WTC11 (cell line): ENCODE results near the gene SH2D3C. TPM values are rescaled to one million over a fixed set of nuclear protein-coding genes. Genes with fewer than 3 reads are reported as not detected.

Experiments used
- ATAC-seq: fragments of 200-7000 bp; cut with Tn5 transposase; 2 replicates; pipeline ENCODE4 v1.10.0; 2021; ENCODE audit warnings: mild to moderate bottlenecking, moderate library complexity
- CTCF ChIA-PET: fragments of 300-600 bp; sonication (Branson Sonifier 250); formaldehyde crosslinking; loops from one replicate; lab custom pipeline; 2021; ENCODE audit warnings: antibody characterized with exemption; lab: Charles Lee
- POLR2A ChIA-PET: fragments of 350-600 bp; sonication (Branson Sonifier 250); formaldehyde crosslinking; loops from one replicate; lab custom pipeline; 2021; ENCODE audit warnings: antibody characterized with exemption; lab: Charles Lee
- DNase-seq: peaks from one replicate; pipeline ENCODE4 v3.0.0; 2021; ENCODE audit warnings: low spot score
- H3K27ac Mint-ChIP-seq: 2 replicates; pipeline ENCODE4 v1.8.0; 2021; ENCODE audit warnings: mixed read lengths
- H3K27me3 Mint-ChIP-seq: 2 replicates; pipeline ENCODE4 v1.8.0; 2021; ENCODE audit warnings: low read depth, mild to moderate bottlenecking, moderate library complexity, mixed read lengths
- H3K36me3 Mint-ChIP-seq: 2 replicates; pipeline ENCODE4 v1.8.0; 2021; ENCODE audit warnings: mixed read lengths
- H3K4me1 Mint-ChIP-seq: 2 replicates; pipeline ENCODE4 v1.8.0; 2022; ENCODE audit warnings: mixed read lengths
- H3K4me3 Mint-ChIP-seq: 2 replicates; pipeline ENCODE4 v1.8.0; 2021; ENCODE audit warnings: mild to moderate bottlenecking, moderate library complexity, mixed read lengths
- H3K9me3 Mint-ChIP-seq: 2 replicates; pipeline ENCODE4 v1.8.0; 2021; ENCODE audit warnings: mixed read lengths
- ATF2 ChIP-seq: sonication (generic); formaldehyde crosslinking; IDR thresholded peaks from 2 replicates; pipeline ENCODE4 v1.8.1; 2022; ENCODE audit warnings: low read depth, missing genetic modification reagents, borderline replicate concordance
- CDX4 ChIP-seq: fragments of 250-450 bp; sonication (Bioruptor Pico); IDR thresholded peaks from 2 replicates; pipeline ENCODE4 v1.9.0; 2021; ENCODE audit warnings: moderate library complexity, mild to moderate bottlenecking, inconsistent platforms, borderline replicate concordance
- CREM ChIP-seq: sonication (generic); formaldehyde crosslinking; IDR thresholded peaks from 2 replicates; pipeline ENCODE4 v1.8.1; 2022; ENCODE audit warnings: mild to moderate bottlenecking, missing genetic modification reagents, moderate library complexity
- E2F4 ChIP-seq: sonication (generic); formaldehyde crosslinking; IDR thresholded peaks from 2 replicates; pipeline ENCODE4 v1.8.1; 2022; ENCODE audit warnings: low read depth, mild to moderate bottlenecking, moderate library complexity, missing genetic modification reagents, borderline replicate concordance
- ESRRA ChIP-seq: sonication (generic); formaldehyde crosslinking; IDR thresholded peaks from 2 replicates; pipeline ENCODE4 v1.8.1; 2022; ENCODE audit warnings: mild to moderate bottlenecking, missing genetic modification reagents, borderline replicate concordance
- ETV6 ChIP-seq: sonication (generic); formaldehyde crosslinking; IDR thresholded peaks from 2 replicates; pipeline ENCODE4 v1.8.1; 2022; ENCODE audit warnings: mild to moderate bottlenecking, missing genetic modification reagents
- FOXP1 ChIP-seq: sonication (generic); formaldehyde crosslinking; IDR thresholded peaks from 2 replicates; pipeline ENCODE4 v1.8.0; 2022; ENCODE audit warnings: missing genetic modification reagents, mild to moderate bottlenecking, moderate library complexity, borderline replicate concordance
- KAT7 ChIP-seq: sonication (generic); formaldehyde crosslinking; IDR thresholded peaks from 2 replicates; pipeline ENCODE4 v1.8.1; 2023; ENCODE audit warnings: missing genetic modification reagents, mild to moderate bottlenecking, borderline replicate concordance
- MYBL2 ChIP-seq: sonication (generic); formaldehyde crosslinking; IDR thresholded peaks from 2 replicates; pipeline ENCODE4 v1.8.1; 2023; ENCODE audit warnings: mild to moderate bottlenecking, moderate library complexity, missing genetic modification reagents
- NR3C1 ChIP-seq: sonication (generic); formaldehyde crosslinking; conservative IDR thresholded peaks from 2 replicates; pipeline ENCODE4 v1.8.1; 2023; ENCODE audit warnings: low read depth, mild to moderate bottlenecking, missing genetic modification reagents
- PRRX2 ChIP-seq: fragments of 250-450 bp; sonication (Bioruptor Pico); IDR thresholded peaks from 2 replicates; pipeline ENCODE4 v1.8.0; 2021; ENCODE audit warnings: mild to moderate bottlenecking
- SMAD3 ChIP-seq: sonication (generic); formaldehyde crosslinking; IDR thresholded peaks from 2 replicates; pipeline ENCODE4 v1.8.0; 2022; ENCODE audit warnings: missing genetic modification reagents, mild to moderate bottlenecking, borderline replicate concordance
- SOX15 ChIP-seq: fragments of 250-450 bp; sonication (Bioruptor Pico); IDR thresholded peaks from 2 replicates; pipeline ENCODE4 v1.9.0; 2021; ENCODE audit warnings: mild to moderate bottlenecking
- SP1 ChIP-seq: sonication (generic); formaldehyde crosslinking; conservative IDR thresholded peaks from 2 replicates; pipeline ENCODE4 v1.8.1; 2022; ENCODE audit warnings: missing genetic modification reagents
- USF2 ChIP-seq: sonication (generic); formaldehyde crosslinking; IDR thresholded peaks from 2 replicates; pipeline ENCODE4 v1.8.1; 2023; ENCODE audit warnings: mild to moderate bottlenecking, missing genetic modification reagents, moderate library complexity
- ZBTB21 ChIP-seq: sonication (generic); formaldehyde crosslinking; IDR thresholded peaks from 2 replicates; pipeline ENCODE4 v1.8.1; 2023; ENCODE audit warnings: mild to moderate bottlenecking, missing genetic modification reagents, borderline replicate concordance
- ZBTB43 ChIP-seq: sonication (generic); formaldehyde crosslinking; IDR thresholded peaks from 2 replicates; pipeline ENCODE4 v1.8.1; 2023; ENCODE audit warnings: mild to moderate bottlenecking, missing genetic modification reagents
- ZNF121 ChIP-seq: sonication (generic); formaldehyde crosslinking; IDR thresholded peaks from 2 replicates; pipeline ENCODE4 v1.8.0; 2023; ENCODE audit warnings: missing genetic modification reagents
- ZNF219 ChIP-seq: sonication (generic); formaldehyde crosslinking; IDR thresholded peaks from 2 replicates; pipeline ENCODE4 v1.8.0; 2023; ENCODE audit warnings: missing genetic modification reagents, mild to moderate bottlenecking, borderline replicate concordance
- ZNF396 ChIP-seq: fragments of 250-450 bp; sonication (Bioruptor Pico); IDR thresholded peaks from 2 replicates; pipeline ENCODE4 v1.8.0; 2021; ENCODE audit warnings: mild to moderate bottlenecking, moderate library complexity, borderline replicate concordance
- ZNF416 ChIP-seq: fragments of 250-450 bp; sonication (Bioruptor Pico); IDR thresholded peaks from 2 replicates; pipeline ENCODE4 v1.9.0; 2021; ENCODE audit warnings: mild to moderate bottlenecking, inconsistent platforms
- ZNF671 ChIP-seq: fragments of 250-450 bp; sonication (Bioruptor Pico); IDR thresholded peaks from 2 replicates; pipeline ENCODE4 v1.8.0; 2021; ENCODE audit warnings: mild to moderate bottlenecking
- total RNA-seq: library from RNA; stranded (reverse); gene quantifications from 3 replicates; pipeline ENCODE4 v1.2.3, GENCODE V29; 2021

The SH2D3C gene
- total RNA-seq, 1 experiment from 2014 or later, result 5.4 TPM

GRCh38 chr9:127753622-127754021 is 24.8 kb downstream of the SH2D3C start:
- Mint-ChIP-seq H3K36me3 (no peaks in the 10 kb centered on the region), H3K4me3 (no peak overlapping the region), H3K4me1 (peaks cover 4% of the 10 kb centered on the region; the same call in 1 of the 2 replicates), H3K9me3 (no peaks in the 10 kb centered on the region), H3K27ac (no peak overlapping the region), H3K27me3 (peaks cover 56% of the 10 kb centered on the region)
- ChIA-PET CTCF (interaction anchor here (1.6 to 3.3 kb wide), 5 partner anchors 9 to 116 kb away, joined by 4 to 34 read pairs (median 10); partner anchors contain the start of gene TOR2A), POLR2A (interaction anchor here (0.5 to 1.1 kb wide), 4 partner anchors 11 to 185 kb away, joined by 3 to 4 read pairs (median 3); partner anchors contain the start of gene CDK9)
- DNase-seq (no peak), ATAC-seq (no peak)
- TF ChIP-seq ZNF416, result no peak
- no peak for TF ChIP-seq SOX15
- no peak for TF ChIP-seq USF2
- TF ChIP-seq ZNF121 (CRISPR knock-in tag), result no peak
- TF ChIP-seq ZNF219 (CRISPR knock-in tag), result no peak
- no peak for TF ChIP-seq ESRRA
- no peak for TF ChIP-seq MYBL2 (CRISPR knock-in tag)
- TF ChIP-seq E2F4 (CRISPR knock-in tag), result no peak
- TF ChIP-seq FOXP1 (CRISPR knock-in tag), result no peak
- no peak for TF ChIP-seq CREM (CRISPR knock-in tag)
- no peak for TF ChIP-seq SMAD3

- Mint-ChIP-seq H3K4me1 (peaks cover 4% of the 10 kb centered on the region; the same call in 1 of the 2 replicates), H3K9me3 (no peaks in the 10 kb centered on the region), H3K36me3 (no peaks in the 10 kb centered on the region)
- no peak for DNase-seq
- ChIA-PET CTCF (interaction anchor here (2.9 kb wide), 1 partner anchor 116 kb away, joined by 10 read pairs; no protein-coding TSS in a partner anchor), POLR2A (interaction anchor here (1.1 kb wide), 1 partner anchor 10 kb away, joined by 3 read pairs; no protein-coding TSS in a partner anchor)
- TF ChIP-seq ZNF396 (CRISPR knock-in tag), result no peak
- no peak for TF ChIP-seq ATF2 (CRISPR knock-in tag)
- no peak for TF ChIP-seq ZNF671 (CRISPR knock-in tag)
- TF ChIP-seq ZBTB21, result no peak
- TF ChIP-seq E2F4 (CRISPR knock-in tag), result no peak
- no peak for TF ChIP-seq NR3C1 (CRISPR knock-in tag)
- TF ChIP-seq CDX4 (CRISPR knock-in tag), result no peak
- TF ChIP-seq ETV6 (CRISPR knock-in tag), result no peak
- no peak for TF ChIP-seq KAT7 (CRISPR knock-in tag)
- no peak for TF ChIP-seq ZBTB43
- no peak for TF ChIP-seq SP1 (CRISPR knock-in tag)
- no peak for TF ChIP-seq PRRX2
- TF ChIP-seq, all 79 proteins: peak for 0
- H3K4me3 Mint-ChIP-seq, result no peak overlapping the region
- H3K27ac Mint-ChIP-seq, result no peak overlapping the region
- peaks cover 54% of the 10 kb centered on the region for H3K27me3 Mint-ChIP-seq
- no peak for ATAC-seq
Measured at GRCh38 chr9:127753148-127753547, 25.3 kb downstream of the SH2D3C start.
